GM18526 (cell line): Measurements from ENCODE around the gene SYVN1.

Experiments
- POLR2A ChIP-seq: IDR thresholded peaks from 3 replicates; pipeline ENCODE4 v1.6.1; 2011; ENCODE audit not compliant: insufficient read length; ENCODE audit errors: extremely low read depth

The SYVN1 gene

DNA sequence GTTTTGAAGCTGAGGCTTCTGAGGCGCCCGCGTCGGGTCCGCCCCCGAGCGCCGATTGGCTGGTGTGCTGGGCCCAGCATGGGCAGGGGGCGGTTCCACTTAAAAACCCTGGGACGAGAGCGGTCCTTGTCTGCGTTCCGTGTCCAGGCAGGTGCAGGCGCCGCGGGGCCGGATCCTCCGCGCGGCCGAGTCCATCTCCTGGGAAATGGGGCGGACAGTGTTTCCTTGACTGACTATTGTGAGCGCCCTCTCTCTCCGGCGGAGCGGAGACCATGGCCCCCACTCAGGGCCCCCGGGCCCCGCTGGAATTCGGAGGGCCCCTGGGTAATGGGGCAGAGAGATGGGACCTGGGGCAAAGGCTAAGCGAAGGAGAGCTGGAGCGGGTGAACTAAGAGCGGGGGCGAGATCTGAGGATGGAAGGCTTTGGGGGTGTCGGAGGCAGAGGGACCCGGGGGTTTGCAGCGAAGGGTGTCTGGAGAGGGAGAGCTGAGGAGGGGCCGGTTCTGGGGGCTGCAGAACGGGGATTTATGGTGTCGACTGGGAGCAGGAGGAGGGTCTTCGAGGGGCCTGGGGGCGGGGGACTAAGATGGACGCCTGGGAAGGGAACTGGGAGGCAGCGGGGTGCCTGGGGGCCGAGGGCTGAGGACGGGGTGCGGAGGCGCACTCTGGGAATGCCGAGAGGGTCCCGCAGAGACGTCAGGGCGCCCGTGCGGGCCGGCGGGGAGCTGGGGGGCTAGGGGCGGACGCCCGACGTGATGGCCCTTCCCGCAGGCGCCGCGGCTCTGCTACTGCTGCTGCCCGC, 22.4 kb downstream of the SYVN1 start, which contains the start of gene TM7SF2:
TM7SF2 (plus strand) TSS at position 129 of the 802 bp plus-strand sequence; CDS start at position 273, 144 bp downstream.
- TF ChIP-seq POLR2A: peak; percentile 96

DNA sequence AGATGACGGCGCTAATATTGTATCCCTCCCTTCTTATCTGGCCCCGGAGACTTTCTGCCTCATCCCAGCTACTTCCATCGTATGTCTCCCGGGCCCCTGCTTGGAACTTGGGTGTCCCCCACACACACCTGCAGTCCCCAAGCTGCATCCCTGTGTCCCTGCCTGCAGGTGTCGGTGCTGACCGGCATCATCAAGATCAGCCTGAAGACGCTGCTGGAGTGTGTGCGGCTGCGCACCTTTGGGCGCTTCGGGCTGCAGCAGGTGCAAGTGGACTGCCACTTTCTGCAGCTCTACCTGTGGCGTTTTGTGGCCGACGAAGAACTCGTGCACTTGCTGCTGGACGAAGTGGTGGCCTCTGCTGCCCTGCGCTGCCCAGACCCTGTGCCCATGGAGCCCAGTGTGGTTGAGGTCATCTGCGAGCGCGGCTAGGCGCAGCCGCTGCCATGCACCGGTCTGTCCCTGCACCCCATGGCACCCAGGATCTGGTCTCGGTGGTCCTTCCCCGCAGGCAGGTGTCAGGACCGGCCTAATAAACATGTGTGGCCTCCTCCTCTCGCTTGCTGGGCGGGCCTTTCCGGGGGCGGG, 23.1 kb downstream of the SYVN1 start:
- no peak for TF ChIP-seq POLR2A

DNA sequence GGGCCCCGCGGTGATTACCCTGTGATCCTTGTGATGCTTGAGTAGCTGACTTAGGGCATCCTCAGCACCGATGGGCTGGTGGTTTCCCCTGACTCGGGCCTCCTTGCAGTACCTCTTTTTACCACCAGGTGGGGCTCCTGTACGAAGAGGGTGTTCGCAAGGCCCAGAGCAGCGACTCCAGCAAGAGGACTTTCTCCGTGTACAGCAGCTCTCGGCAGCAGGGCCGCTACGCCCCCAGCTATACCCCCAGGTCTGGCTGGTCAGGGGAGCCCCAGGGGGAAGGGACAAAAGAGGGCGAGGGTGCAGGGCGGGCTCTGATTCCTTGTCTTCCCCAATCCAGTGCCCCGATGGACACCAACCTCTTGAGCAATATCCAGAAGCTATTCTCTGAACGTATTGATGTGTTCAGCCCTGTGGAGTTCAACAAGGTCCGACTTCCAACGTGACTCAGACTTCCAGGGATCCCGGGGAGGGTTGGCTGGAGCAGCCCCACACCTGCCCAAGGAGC, 23.9 kb downstream of the SYVN1 start:
- TF ChIP-seq POLR2A: no peak

DNA sequence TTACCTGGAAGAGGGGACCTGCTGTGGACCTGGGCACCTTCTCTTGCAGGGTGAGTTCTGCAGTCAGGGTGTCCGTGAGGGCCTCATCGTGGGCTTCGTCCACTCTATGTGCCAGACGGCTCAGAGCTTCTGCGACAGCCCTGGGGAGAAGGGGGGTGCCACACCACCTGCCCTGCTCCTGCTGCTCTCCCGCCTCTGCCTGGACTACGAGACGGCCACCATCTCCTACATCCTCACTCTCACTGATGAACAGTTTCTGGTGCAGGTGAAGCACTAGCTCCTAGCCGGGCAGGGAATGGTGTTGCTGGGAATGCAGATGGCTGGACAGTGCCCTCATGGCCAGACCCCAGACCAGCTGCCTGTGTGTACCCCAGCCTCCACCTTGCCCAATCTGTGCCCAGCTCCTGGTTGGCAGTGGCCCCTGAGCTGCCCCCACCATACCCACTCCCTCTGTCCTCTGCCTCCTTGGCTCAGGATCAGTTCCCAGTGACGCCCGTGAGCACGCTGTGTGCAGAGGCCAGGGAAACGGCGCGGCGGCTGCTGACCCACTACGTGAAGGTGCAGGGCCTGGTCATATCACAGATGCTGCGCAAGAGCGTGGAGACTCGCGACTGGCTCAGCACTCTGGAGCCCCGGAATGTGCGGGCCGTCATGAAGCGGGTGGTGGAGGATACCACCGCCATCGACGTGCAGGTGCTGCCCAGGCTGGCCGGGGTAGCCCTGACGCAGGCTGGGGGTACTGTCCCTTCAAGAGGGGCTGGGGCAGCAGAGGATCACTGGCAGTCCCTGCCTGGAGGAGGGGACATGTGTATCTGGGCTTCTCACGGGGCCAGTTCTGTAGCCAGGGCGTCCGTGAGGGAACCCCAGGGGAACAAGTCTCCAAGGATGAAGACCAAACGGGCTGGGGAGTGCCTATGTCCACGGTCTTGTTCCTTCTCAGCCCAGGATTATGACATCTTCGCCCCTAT, 24.8 kb downstream of the SYVN1 start:
- no peak for TF ChIP-seq POLR2A

GRCh38 chr11:65108469-65109123, 25.7 kb downstream of the SYVN1 start:
- TF ChIP-seq POLR2A: no peak

- no peak for TF ChIP-seq POLR2A
These were observed 26.4 kb downstream of the SYVN1 start for GRCh38 chr11:65107751-65108468.

DNA sequence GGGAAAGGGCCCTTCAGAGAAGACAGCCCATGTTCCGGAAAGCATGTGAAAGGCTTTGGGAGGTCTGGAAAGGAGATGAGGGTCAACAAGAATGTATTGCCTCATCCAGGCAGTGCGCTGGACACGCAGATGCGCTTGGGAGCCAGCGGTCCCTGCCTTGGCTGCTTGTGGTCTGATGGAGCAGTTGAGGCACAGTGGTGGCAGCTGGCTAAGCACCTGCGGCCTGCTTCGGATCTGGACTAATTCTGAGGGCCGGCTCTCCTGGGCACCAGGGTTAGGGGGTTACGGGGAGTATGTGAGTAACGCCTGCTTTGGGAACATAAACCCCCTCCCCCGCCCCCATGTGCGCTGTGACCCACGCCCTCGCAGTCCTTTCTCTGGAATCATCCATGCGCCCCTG, 27.2 kb downstream of the SYVN1 start:
- no peak for TF ChIP-seq POLR2A

DNA sequence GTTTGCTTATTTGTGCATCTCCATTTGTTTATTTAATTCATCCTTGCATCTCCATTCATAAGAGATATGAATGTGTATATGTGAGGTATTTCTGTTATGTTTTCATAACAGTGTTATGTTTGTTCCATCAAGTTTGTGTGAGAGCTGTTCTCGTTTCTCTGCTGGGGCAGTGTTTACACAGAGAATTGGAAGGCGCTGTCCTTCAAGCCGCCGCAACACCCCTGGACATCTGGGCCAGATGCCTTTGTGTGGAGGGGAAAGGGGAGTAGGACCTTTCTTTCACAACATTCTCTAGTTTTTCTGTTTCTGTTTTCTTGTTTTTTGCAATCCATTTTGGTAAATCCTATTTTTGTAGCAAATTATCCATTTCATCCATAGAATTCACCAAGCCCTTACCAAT, 29.7 kb downstream of the SYVN1 start:
- no peak for TF ChIP-seq POLR2A

DNA sequence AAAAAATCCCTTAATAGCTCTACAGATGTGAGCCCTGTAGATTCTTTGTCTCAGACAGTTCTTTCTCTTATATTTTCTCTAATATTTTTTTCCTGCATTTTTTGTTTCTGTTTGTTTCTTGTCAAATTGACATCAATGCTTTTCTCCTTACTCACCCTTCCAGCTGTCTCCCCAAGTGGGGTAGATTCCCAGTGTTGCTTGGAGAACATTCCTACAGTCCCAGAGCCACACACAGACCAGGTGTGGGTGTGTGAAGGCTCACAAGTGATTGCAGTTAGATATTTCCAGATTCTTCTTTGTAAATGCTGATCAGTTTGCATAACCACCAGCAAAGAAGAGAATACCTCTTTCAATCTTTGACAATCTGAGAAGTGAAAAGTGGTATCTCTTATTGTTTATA, 30.8 kb downstream of the SYVN1 start:
- no peak for TF ChIP-seq POLR2A

GRCh38 chr11:65102142-65103095, 31.9 kb downstream of the SYVN1 start:
- TF ChIP-seq POLR2A: no peak

DNA sequence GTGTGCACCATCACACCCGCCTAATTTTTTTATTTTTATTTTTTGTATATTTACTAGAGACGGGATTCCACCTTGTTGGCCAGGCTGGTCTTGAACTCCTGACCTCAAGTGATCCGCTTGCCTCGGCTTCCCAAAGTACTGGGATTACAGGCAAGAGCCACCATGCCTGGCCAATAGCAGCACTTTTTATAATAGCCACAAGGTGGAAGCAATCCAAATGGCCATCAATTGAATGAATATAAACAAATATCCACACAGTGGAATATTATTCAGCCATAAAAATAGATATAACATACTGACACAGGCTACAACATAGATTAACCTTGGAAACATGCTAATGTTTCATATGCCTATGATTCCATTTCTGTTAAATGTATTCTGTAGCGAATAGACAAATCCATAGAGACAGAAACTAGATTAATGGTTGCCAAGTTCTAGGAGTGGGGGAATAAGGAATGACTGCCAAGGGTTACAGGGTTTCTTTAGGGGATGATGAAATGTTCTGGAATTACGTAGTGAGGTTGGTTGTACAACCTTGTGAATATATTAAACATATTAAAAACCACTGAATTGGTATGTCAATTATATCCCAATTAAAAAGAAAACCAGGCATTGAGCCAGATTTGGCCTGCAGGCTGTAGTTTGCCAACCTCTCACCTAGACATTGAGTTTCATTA, 33.5 kb downstream of the SYVN1 start:
- TF ChIP-seq POLR2A: no peak

- TF ChIP-seq POLR2A: no peak
These were observed 37.4 kb downstream of the SYVN1 start for GRCh38 chr11:65096926-65097325.
